GM19238 (cell line): ENCODE results near the gene TBX5.

ENCODE experiments used
- DNase-seq: peaks from one replicate; pipeline ENCODE4 v3.0.0; 2011; ENCODE audit warnings: low spot score; ENCODE audit not compliant: insufficient read length

The TBX5 gene

DNA sequence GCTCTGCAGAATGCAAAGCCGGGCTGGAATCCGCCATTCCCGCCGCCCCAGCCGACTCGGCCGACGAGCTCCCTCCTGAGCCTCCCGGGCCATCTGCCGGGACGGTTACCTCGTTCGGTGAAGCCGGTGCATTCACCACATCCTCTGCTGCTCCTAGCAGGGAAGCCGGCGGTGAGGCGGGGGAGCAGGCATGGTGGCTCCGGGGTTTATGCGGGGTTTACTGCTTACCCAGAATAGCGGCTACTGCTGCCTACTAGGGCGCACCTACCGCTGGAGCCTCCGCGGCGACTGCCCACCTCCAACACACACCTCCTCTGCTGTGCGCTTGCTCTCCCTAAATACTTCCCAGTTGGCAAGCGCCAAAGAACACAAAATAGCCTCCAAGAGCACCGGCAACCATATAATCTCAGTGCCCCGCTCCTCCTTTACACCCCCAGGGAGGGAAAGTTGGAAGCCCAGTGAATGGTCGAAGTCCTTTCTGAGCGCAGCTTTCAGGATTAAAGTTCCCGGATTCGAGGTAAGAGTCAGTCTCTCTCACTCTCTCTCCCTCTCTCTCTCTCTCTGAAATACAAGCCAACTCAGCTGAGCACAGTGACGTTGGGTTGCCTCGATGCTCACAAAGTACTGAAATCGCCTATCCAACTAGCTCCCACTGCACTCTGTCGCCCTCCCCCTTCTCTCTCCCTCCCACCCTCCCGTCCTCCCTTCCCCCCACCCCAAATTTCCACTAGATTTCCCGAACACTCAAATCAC, at the start of gene TBX5:
Gene TBX5 (minus strand): TSS at position 626 of the 753 bp plus-strand sequence. CDS start 2,246 bp downstream, outside the sequence.
- DNase-seq: no peak

DNA sequence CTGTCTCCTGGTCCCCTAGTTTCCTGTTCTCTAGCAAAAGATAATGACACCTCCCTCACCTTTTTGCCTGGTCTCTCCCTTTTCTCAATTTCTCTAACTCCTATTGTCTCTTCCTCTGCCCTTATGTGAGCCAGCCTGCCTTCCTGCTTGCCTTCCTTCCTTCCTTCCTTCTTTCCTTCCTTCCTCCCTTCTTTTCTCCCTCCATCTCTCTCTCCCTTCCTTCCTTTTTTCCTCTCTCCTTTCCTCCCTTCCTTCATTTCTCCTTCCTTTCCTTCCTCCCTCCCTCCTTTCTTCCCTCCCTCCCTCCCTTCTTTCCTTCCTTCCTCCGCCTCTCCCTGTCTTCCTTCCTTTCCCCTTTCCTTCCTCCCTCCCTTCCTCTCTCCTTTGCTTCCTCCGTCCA, 45.7 kb upstream of the TBX5 start:
- no peak for DNase-seq

DNA sequence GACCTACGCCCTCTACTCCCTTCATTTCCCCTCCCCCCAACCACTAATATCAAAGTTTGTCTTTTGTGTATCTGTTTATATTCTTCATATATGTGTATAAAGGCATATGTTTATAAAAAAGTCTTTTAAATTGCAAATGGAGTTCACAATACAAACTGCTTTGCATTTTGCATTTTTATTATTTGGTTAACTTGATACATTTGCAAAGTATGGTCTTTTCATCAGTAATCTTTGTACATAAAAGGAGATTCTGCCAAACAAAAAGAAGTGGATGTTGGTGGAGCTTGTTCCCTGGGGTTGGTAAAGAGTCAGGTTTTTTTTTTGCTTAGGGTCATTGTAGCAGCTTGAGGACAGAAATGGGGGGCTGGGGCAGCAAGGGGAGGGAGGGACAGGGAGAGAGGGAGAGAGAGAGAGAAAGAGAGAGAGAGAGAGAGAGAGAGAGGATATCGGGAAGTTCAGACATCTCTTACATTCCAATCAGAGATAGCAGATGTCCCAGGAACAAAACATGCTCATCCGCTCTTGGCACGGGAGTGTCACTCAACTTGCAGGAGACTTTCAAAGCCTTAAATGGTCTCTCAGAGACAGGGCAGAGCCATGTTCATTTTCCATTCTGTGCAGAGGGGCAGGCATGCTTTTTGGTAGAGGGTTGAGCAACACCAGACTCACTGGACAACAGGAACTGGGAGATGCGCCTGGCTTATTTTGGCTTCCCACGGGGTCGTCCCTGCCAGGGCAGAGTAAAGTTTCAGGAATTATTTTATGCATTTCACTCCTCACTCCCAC, 44.8 kb upstream of the TBX5 start:
- no peak for DNase-seq

- DNase-seq: no peak
Observed at GRCh38 chr12:114450019-114450418, 44.1 kb upstream of the TBX5 start.

- DNase-seq: no peak
Observed at GRCh38 chr12:114448618-114448933, 42.6 kb upstream of the TBX5 start.

- DNase-seq: no peak
Observed at GRCh38 chr12:114447799-114448617, 42.1 kb upstream of the TBX5 start.

DNA sequence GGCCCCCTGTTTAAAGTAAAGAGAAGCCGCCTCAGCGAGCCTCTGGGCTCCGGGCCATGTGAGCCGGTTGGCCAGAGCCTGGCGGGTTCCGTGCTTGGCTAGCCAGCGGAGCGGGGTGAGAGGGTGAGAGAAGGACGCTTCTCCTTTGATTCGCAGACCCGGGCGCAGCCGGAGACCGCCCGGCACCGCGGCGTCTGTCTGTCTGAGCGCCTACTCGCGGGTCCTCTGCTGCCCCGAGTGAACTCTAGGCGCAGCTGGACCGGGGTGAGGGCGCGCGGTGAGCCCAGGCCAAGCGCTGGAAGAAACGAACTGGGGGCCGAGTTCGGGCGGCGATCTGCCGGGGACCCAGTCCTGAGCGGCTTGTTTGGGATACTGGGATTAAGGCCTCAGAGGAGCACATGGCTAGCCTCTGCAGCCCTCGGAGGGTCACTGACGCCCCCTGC, 41.4 kb upstream of the TBX5 start:
- no peak for DNase-seq

- DNase-seq: no peak
Observed at GRCh38 chr12:114445401-114446323, 39.7 kb upstream of the TBX5 start.

GRCh38 chr12:114444422-114445279, 38.7 kb upstream of the TBX5 start:
- DNase-seq: no peak

DNA sequence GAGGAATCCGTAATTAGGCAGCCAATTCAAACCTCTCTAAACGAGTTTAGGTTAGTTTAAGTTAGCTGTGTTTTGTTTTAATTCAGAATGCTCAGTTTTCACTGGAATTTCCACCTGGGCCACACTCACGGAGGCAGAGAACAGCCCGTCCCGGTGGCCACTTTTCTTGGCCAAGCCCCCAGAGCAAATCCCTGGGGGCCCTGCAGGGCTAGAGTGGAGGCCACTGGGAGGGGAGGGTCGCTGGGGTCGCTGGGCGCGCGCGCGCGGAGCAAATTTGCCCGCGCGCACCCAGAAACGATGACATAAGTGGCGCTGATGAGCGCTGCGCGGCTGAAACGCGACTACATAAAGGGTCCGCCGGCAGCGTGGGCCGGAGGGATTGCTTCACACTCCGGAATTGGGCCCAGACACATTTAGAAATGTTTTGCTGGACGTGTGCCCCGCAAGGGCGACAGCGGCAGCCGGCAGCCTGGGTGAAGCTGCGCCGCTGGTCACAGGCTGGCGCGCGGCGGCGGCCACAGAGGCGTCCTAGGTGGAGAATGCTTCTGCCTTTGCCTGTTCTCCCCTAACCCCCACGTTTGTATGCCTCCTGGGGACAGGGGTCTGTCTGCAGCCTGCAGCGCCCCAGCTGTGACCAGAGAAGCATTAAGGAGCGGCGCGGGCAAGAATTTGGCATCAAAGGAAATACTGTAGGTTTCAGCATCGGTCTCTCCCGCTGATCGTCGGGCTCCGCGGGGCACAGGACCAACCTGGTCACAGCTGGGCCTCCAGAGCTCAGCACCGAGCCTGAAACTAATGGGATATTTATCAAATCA, 37.9 kb upstream of the TBX5 start:
- no peak for DNase-seq

DNA sequence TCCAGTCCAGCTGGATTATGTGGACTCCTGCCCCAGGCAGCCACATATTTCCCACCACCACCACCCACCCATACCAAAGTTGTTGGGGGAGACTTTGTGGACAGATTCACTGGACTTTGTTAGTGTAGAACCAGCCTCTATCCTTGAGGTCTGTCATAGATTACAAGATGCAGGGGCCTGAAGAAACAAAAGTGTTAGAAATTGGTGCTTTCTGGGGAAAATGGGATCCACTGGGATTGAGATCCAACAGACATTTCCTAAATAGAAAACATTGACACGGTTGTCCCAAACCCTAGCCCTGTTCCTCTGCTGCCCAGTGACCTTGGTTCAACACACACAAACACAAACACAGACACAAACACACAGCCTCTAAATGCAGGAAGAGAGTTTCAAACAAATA, 36.6 kb upstream of the TBX5 start:
- no peak for DNase-seq

DNA sequence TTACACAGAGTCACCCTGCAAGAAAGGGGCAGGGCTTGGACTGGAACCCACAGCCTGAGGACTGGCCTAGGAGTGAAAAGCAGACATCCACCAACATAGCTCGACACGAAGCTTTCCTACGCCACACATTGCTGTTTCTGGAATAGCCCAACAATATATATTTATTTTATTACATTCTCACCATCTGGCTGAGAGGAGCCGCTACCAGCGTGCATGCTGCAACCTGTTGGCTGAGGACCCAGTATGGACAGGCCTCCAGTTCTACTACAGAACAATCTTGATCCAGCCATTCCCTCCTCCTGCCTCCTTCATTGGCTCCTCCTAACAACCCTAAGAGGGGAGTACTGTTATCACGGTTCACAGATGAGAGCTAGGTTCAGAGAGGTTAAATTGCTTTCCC, 35.6 kb upstream of the TBX5 start:
- DNase-seq: no peak

GRCh38 chr12:114441039-114441383, 35.1 kb upstream of the TBX5 start:
- DNase-seq: no peak

DNA sequence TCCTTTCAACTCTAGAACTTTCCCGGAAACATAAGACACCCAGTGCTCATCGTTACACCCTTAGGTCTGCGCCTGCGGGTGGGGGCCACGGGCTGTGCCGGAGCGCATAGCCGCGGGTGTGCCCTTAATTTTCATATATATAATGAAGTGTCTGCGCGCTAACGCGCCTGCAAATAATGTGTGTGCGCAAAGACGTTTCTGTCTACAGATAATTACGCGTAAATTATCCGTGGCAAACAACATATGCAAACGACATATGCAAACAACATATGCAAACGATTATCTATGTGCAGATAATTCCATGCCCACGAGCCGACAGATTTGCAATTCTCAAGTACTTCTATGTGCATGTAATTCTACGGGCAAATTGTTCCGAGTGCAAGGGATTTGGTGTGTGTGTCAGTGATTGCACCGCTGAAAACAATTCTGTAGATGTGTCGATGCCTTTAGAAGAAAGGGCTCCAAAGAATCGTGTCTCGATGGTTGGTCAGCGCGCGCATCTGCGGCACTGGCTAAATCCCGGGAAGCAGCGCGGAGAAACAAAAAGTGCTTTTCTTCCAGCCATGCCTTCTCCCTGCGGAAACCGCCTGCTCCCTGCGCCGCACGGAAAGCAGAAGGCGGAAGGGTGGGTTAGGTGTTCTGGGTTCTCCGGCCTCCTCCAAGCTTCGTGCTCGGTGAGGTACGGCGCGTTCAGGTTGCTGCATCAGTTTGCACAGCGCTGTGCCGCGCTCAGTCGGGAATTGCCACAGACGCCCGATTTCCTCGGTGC, 34.5 kb upstream of the TBX5 start:
- no peak for DNase-seq

GRCh38 chr12:114439817-114440216, 33.9 kb upstream of the TBX5 start:
- DNase-seq: no peak

- DNase-seq: no peak
Observed at GRCh38 chr12:114439261-114439683, 33.3 kb upstream of the TBX5 start.

DNA sequence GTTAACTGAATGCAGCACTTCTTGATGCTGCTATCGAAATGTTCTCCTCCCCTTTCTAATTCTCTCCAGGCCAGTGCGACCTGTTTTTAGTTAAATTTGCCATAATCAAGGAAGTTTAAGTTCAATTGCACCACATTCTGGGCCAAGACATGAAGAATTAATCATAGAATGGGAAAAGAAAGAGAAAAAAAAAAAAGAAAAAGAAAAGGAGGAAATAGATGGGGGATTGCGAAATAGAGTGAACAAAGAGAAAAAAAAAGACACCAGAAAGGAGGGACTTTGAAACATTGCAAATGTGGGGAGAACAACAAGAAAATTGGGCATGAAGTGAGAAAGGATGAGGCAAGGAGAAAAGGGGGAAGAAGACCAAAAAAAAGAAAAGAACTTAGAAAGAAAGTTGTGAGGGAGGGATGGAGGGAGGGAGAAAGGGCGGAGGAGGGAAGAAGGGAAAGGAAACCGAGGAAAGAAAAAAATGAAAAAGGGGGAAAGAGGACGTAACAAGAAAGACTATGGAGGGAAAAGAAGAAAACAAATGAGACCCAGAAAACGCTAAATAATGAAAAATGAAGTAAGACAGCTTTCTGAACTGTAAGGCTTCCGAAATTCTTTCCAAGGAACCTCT, 32.8 kb upstream of the TBX5 start:
- no peak for DNase-seq

GRCh38 chr12:114434341-114434740, 28.4 kb upstream of the TBX5 start:
- DNase-seq: no peak
